ENCODE results near the gene SOCS2. TPM values are rescaled to one million over a fixed set of nuclear protein-coding genes. Genes with fewer than 3 reads are reported as not detected.

SOCS2 gene
- total and polyA plus RNA-seq, 10 donors = 5.3 to 32.3 (median 12.2) TPM

DNA sequence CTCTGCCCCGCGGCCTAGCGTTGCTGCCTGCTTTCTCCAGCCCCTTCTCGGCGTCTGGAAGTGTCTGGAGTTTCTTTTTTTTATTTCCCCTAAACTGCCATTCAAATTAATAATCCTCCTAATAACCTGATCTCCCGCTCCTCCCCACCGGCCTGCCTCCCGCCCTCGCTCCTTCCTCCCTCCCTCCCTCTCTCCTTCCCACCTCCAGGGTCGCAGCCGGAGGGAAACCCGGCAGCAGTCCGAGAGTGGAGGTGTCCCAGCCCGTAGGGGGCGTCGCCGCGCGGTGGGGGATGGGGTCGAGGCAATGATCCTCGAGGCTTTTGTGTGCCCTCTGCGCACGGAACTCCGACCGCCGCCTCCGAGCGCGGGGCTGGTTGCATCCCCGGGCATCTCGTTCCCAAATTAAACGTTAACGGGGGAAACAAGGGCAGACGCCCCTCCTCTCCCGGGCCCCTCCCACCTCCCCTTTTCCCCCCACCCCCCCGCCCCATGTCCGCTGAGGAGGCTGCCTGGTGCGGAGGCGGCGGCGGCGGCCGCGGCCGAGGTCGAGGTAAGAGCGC, 1.0 kb upstream of the SOCS2 start:
- Histone ChIP-seq H3K9me3 (no peaks in the 10 kb centered on the region), H3K27me3 (replicated peaks in 1 of 7) (peaks cover 0 to 76% (median 19%) of the 10 kb centered on the region in 7 donors), H3K36me3 (peaks cover 0 to 16% (median 0%) of the 10 kb centered on the region in 6 donors), H3K4me3 (peak overlapping the region; percentile 70 to 96 (median 84)), H3K27ac (peak overlapping the region; percentile 71 to 92 (median 90)), H3K4me1 (peaks cover 12 to 65% (median 41%) of the 10 kb centered on the region in 6 donors)
- intact Hi-C loops (cut with DNase I; ENCODE audit: low total_unique reads) = loop anchor here (10.0 kb wide), 1 partner anchor 173 kb away; no protein-coding TSS in a partner anchor
- TF ChIP-seq POLR2AphosphoS5 (IDR thresholded peaks at IDR 0.05) = peak in 1 of 3 donors; percentile 22
- TF ChIP-seq POLR2A (IDR thresholded peaks at IDR 0.05) = no peak
- TF ChIP-seq, protein P1, sequence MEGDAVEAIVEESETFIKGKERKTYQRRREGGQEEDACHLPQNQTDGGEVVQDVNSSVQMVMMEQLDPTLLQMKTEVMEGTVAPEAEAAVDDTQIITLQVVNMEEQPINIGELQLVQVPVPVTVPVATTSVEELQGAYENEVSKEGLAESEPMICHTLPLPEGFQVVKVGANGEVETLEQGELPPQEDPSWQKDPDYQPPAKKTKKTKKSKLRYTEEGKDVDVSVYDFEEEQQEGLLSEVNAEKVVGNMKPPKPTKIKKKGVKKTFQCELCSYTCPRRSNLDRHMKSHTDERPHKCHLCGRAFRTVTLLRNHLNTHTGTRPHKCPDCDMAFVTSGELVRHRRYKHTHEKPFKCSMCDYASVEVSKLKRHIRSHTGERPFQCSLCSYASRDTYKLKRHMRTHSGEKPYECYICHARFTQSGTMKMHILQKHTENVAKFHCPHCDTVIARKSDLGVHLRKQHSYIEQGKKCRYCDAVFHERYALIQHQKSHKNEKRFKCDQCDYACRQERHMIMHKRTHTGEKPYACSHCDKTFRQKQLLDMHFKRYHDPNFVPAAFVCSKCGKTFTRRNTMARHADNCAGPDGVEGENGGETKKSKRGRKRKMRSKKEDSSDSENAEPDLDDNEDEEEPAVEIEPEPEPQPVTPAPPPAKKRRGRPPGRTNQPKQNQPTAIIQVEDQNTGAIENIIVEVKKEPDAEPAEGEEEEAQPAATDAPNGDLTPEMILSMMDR (IDR thresholded peaks at IDR 0.05 in 8 of 11, conservative IDR thresholded peaks at IDR 0.05 in 3 of 11) = peak in 6 of 11 experiments; percentile 4 to 38 (median 18)
- WGBS, 5 donors = 0 to 1% (median 0%) methylated on average over 30 to 47 of the region's 47 CpGs
- peak; percentile 90 for DNase-seq

GRCh38 chr12:93572712-93573551, 457 bp downstream of the SOCS2 start:
- Histone ChIP-seq H3K27ac (peak overlapping the region in 5 of 8 donors; percentile 87 to 92 (median 91)), H3K27me3 (replicated peaks in 1 of 7) (peaks cover 0 to 80% (median 19%) of the 10 kb centered on the region in 7 donors), H3K9me3 (no peaks in the 10 kb centered on the region), H3K4me3 (peak overlapping the region; percentile 70 to 96 (median 84)), H3K36me3 (peaks cover 0 to 14% (median 0%) of the 10 kb centered on the region in 6 donors), H3K4me1 (peaks cover 12 to 65% (median 41%) of the 10 kb centered on the region in 6 donors)
- intact Hi-C loops (cut with DNase I; ENCODE audit: low total_unique reads) = loop anchor here (10.0 kb wide), 1 partner anchor 172 kb away; no protein-coding TSS in a partner anchor
- TF ChIP-seq POLR2AphosphoS5 (IDR thresholded peaks at IDR 0.05) = peak in 1 of 3 donors; percentile 38
- TF ChIP-seq POLR2A (IDR thresholded peaks at IDR 0.05) = no peak
- TF ChIP-seq, protein P1 (IDR thresholded peaks at IDR 0.05 in 8 of 11, conservative IDR thresholded peaks at IDR 0.05 in 3 of 11) = no peak
- peak; percentile 84 for DNase-seq
- WGBS, 5 donors = 2 to 4% (median 3%) methylated on average over 59 to 75 of the region's 75 CpGs

- H3K27ac ChIP-seq = peak overlapping the region in 2 of 8 donors; percentile 87 to 91
- 7 to 8% (median 8%) methylated on average over 21 of the region's 21 CpGs for WGBS, 5 donors
- DNase-seq = no peak
- no peaks in the 10 kb centered on the region for H3K9me3 ChIP-seq
- H3K4me1 ChIP-seq = peaks cover 12 to 65% (median 41%) of the 10 kb centered on the region in 6 donors
- intact Hi-C loops (cut with DNase I; ENCODE audit: low total_unique reads) = loop anchor here (10.0 kb wide), 1 partner anchor 171 kb away; no protein-coding TSS in a partner anchor
- peak overlapping the region; percentile 70 to 96 (median 84) for H3K4me3 ChIP-seq
- TF ChIP-seq, protein P1 (IDR thresholded peaks at IDR 0.05 in 8 of 11, conservative IDR thresholded peaks at IDR 0.05 in 3 of 11) = no peak
- TF ChIP-seq POLR2A (IDR thresholded peaks at IDR 0.05) = no peak
- TF ChIP-seq POLR2AphosphoS5 (IDR thresholded peaks at IDR 0.05) = no peak
- H3K36me3 ChIP-seq = peaks cover 0 to 14% (median 0%) of the 10 kb centered on the region in 6 donors
- peaks cover 0 to 78% (median 19%) of the 10 kb centered on the region in 7 donors for H3K27me3 ChIP-seq (replicated peaks in 1 of 7)
Observed at GRCh38 chr12:93573552-93574223, 1.2 kb downstream of the SOCS2 start.

All from spleen (tissue), 11 donors.